ENCODE results near the gene AFMID. TPM values are rescaled to one million over a fixed set of nuclear protein-coding genes. Genes with fewer than 3 reads are reported as not detected.

AFMID gene
- total and polyA plus RNA-seq, 9 of the 15 experiments (the other 6 are each of a cell fraction or from before 2014, with no cell fraction given), result 62.1 to 188 (median 74.4) TPM

- no peak for TF ChIP-seq KLF13 (tag; IDR thresholded peaks at IDR 0.05; ENCODE audit: borderline replicate concordance, low read depth)
- TF ChIP-seq POLR2A (conservative IDR thresholded peaks at IDR 0.05), result peak; percentile 45
- no peak for TF ChIP-seq LARP7 (IDR thresholded peaks at IDR 0.05)
- TF ChIP-seq, protein P1, sequence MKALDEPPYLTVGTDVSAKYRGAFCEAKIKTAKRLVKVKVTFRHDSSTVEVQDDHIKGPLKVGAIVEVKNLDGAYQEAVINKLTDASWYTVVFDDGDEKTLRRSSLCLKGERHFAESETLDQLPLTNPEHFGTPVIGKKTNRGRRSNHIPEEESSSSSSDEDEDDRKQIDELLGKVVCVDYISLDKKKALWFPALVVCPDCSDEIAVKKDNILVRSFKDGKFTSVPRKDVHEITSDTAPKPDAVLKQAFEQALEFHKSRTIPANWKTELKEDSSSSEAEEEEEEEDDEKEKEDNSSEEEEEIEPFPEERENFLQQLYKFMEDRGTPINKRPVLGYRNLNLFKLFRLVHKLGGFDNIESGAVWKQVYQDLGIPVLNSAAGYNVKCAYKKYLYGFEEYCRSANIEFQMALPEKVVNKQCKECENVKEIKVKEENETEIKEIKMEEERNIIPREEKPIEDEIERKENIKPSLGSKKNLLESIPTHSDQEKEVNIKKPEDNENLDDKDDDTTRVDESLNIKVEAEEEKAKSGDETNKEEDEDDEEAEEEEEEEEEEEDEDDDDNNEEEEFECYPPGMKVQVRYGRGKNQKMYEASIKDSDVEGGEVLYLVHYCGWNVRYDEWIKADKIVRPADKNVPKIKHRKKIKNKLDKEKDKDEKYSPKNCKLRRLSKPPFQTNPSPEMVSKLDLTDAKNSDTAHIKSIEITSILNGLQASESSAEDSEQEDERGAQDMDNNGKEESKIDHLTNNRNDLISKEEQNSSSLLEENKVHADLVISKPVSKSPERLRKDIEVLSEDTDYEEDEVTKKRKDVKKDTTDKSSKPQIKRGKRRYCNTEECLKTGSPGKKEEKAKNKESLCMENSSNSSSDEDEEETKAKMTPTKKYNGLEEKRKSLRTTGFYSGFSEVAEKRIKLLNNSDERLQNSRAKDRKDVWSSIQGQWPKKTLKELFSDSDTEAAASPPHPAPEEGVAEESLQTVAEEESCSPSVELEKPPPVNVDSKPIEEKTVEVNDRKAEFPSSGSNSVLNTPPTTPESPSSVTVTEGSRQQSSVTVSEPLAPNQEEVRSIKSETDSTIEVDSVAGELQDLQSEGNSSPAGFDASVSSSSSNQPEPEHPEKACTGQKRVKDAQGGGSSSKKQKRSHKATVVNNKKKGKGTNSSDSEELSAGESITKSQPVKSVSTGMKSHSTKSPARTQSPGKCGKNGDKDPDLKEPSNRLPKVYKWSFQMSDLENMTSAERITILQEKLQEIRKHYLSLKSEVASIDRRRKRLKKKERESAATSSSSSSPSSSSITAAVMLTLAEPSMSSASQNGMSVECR (CRISPR knock-in tag; IDR thresholded peaks at IDR 0.05), result 0 out of 2 replicates have a peak, but pooled peaks have one; percentile 41
- no peak for TF ChIP-seq ETS2 (tag; IDR thresholded peaks at IDR 0.05; ENCODE audit: borderline replicate concordance, poor library complexity, severe bottlenecking)
- TF ChIP-seq HSF4 (CRISPR knock-in tag; IDR thresholded peaks at IDR 0.05; ENCODE audit: borderline replicate concordance), result no peak
- TF ChIP-seq TBL1XR1 (IDR thresholded peaks at IDR 0.05; ENCODE audit: low read length in 2 of 2), result no peak
- TF ChIP-seq, protein P2, sequence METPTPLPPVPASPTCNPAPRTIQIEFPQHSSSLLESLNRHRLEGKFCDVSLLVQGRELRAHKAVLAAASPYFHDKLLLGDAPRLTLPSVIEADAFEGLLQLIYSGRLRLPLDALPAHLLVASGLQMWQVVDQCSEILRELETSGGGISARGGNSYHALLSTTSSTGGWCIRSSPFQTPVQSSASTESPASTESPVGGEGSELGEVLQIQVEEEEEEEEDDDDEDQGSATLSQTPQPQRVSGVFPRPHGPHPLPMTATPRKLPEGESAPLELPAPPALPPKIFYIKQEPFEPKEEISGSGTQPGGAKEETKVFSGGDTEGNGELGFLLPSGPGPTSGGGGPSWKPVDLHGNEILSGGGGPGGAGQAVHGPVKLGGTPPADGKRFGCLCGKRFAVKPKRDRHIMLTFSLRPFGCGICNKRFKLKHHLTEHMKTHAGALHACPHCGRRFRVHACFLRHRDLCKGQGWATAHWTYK (CRISPR knock-in tag; IDR thresholded peaks at IDR 0.05), result no peak
- peak; percentile 11; the same call in 1 of the 2 replicates for TF ChIP-seq CREB1 (IDR thresholded peaks at IDR 0.05)
- TF ChIP-seq CREB1 (CRISPR knock-in tag; IDR thresholded peaks at IDR 0.05), result no peak
- peak; percentile 83 for TF ChIP-seq POLR2AphosphoS2 (IDR thresholded peaks at IDR 0.05; ENCODE audit: low read length)
- TF ChIP-seq SRSF7 (optimal IDR thresholded peaks at IDR 0.05; ENCODE audit: low read depth, low read length), result no peak
These were observed 14.7 kb upstream of the AFMID start (continued) for GRCh38 chr17:78172249-78173051.
